SKM-1 treated with dmso at 0.1 percent for 144 hours (cell line): ENCODE measurements around the gene TMOD4.

ENCODE experiments used
- DNase-seq: peaks from one replicate; lab custom pipeline; 2025; ENCODE audit not compliant: unreplicated experiment; lab: John Stamatoyannopoulos, UW

Gene TMOD4

GRCh38 chr1:151143986-151144385 lies 31.8 kb downstream of the TMOD4 start:
- DNase-seq = no peak

DNA sequence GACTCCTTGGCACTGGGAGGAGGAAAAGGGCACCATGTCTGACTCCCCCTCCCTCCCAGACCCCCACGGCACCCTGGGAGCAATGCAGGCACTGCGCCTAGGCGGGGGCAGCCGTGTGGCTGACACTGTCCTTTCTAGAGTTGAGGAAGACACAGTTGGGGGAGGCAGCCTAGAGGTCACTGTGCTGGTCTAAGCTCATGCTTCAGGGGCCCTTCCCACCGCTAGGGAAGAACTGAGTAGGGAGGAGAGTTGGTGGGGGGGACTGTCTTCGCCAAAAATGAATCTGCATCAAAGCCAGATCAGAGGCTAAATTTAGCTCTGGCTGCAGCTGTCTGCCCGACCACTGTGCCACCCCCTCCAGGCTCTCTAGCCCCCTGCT lies 32.7 kb downstream of the TMOD4 start:
- DNase-seq = no peak

GRCh38 chr1:151142411-151143056 lies 33.2 kb downstream of the TMOD4 start:
- DNase-seq = no peak

GRCh38 chr1:151137789-151138188 lies 38.0 kb downstream of the TMOD4 start:
- DNase-seq = no peak

GRCh38 chr1:151135433-151136385 lies 40.1 kb downstream of the TMOD4 start:
- DNase-seq = no peak

DNA sequence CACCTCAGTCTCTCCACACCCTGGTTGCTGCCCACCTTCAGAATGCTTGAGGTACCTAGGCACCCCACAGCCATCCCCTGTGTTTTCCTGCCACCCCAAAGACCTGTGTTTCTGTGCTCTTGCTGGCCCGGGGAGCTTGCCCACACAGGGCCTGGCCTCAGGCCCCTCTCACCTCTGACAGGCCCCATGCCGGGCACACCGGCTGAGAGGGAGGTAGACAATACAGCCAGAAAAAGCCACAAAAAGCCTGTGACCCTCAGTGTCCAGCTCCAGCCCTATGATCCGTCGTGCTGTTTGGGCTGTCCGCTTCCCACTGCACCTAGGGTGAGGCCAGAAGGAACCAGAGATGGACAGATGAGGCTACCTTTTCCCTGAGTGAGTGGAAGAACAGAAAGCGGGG lies 40.8 kb downstream of the TMOD4 start:
- DNase-seq = no peak

DNA sequence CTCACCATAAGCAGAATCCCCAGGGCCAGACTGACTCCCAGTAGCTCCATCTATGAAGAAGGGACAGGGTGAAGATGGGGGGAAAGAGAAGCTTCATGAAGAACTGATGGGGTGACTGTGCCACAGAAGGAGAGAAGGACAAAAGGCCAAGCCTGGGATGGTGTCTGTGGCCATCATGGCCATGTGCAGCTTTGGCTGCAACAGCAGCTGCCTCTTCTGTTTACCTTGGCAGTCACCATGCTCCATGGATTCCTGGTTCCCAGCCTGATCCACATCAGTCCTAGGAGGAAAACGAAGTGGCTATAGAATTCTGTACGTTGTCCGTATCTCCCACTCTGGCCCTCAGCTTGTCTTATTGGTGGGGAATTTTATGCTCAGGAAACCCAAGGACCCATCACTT lies 41.4 kb downstream of the TMOD4 start:
- DNase-seq = no peak

GRCh38 chr1:151133018-151133806 lies 42.6 kb downstream of the TMOD4 start:
- DNase-seq = no peak

GRCh38 chr1:151132335-151133017 lies 43.3 kb downstream of the TMOD4 start:
- no peak for DNase-seq

DNA sequence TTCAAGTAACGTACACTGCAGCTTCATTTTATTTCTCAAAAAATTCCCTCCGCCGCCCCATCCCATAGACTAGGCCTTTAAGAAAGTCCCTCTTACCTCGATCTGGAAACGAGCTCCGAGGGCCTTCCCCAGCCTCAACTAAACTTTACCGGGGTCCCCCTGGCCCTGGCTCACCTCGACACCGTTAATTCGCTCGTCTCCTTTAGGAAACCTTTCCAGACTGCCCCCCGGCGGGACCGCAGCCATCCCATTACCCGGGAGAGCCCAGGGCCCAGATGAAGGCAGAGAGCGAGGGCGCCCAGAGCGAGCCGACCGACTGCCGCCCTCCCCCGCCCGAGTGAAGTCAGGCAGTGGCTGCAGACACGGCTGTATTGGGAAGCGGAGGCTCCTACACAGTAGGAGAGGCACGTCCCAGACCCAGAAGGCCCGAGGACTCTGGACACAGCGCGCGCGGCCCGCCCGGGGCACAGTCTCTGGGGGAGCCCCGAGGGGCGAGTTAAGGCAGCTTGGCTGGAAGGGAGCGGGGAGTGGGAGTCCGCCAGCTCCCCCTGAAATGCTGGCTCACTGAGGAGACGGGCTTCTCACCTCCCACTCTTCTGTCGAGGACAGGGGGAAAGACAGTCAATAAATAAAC lies 44.0 kb downstream of the TMOD4 start:
- no peak for DNase-seq

- no peak for DNase-seq
Observed at GRCh38 chr1:151130987-151131586, 44.7 kb downstream of the TMOD4 start.

- no peak for DNase-seq
Observed at GRCh38 chr1:151128800-151129199, 47.0 kb downstream of the TMOD4 start.

DNA sequence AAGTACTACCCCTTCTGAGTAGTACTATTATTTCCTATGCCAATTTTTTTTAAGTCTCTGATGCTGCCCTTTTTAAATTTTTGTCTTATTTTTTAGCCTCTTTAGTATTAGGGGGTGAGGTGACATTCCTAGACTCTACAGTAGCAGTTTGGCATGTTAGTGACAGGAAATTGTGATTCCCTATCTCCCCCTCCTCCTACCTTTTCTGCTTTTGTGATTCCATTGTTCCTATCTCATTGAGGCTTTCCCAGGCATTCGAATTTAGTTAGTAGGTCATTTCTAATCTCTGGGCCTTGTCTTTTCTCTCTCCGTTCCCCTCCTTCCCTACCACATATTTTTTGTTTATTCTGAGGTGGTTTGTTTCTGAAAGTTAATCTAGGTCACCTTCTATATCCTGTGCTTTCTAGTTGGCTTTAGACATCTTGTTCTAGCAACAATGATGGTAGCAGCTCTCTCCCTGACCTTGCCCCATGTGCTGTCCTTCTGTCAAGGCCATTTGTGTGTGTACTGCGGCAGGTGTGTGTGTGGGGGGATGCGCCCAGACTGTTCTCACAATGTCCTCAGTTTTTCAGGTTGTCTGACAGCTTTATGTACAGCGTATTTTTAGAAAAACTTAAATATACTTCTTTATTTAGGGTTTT lies 50.9 kb downstream of the TMOD4 start:
- no peak for DNase-seq
